GM20000 (cell line): Measurements from ENCODE around the gene HPD.
A peak's percentile ranks its signal among the peaks of the same experiment; 100 is the strongest.

Experiments used
- DNase-seq: peaks from one replicate; pipeline ENCODE4 v3.0.0; 2012; ENCODE audit warnings: low spot score
- TF ChIP-seq, protein P1 (sequence below): IDR thresholded peaks from 2 replicates; pipeline ENCODE4 v1.5.1; 2012; ENCODE audit warnings: mild to moderate bottlenecking, control low read depth; ENCODE audit errors: extremely low read depth, missing control alignments

Gene HPD

DNA sequence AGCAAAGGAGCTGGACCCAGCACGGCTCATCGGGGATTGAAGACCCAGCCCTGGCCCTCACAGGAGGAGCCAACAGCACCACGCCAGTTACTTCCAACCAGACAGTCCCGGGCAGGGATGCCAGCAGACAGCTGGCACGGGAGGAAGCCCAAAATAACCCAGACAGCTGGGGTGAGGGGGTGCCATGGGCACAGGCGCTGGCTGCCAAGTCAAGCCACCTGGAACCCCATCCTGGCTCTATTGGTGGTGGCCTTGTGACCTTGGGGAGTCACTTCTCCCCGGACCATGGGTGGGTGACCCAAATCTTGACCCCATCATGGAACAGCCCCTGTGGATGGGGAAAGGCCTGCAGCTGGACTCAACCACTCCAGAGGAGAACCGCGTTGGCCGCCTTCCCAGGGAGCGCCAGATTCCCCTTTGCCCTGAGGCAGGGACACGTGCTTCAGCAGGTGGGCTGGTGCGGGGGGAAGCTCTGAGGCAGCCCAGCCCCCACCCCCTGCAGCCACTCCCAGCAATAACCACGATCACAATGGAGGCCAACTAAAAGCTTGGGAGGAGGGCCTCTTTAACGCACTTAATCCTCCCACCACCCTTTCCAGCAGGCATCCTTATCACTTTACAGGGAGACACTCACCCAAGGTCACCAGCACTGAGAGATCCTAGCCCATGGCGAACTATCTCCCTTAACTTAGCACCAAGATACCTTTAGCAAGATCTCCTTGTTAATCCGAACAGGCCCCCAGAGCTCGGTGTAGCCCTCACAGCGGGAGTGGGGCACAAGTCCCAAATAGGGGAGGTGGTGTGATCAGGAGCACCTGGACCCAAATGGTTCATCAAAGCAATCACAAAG lies 60.5 kb downstream of the HPD start:
- no peak for DNase-seq
- TF ChIP-seq, protein P1, sequence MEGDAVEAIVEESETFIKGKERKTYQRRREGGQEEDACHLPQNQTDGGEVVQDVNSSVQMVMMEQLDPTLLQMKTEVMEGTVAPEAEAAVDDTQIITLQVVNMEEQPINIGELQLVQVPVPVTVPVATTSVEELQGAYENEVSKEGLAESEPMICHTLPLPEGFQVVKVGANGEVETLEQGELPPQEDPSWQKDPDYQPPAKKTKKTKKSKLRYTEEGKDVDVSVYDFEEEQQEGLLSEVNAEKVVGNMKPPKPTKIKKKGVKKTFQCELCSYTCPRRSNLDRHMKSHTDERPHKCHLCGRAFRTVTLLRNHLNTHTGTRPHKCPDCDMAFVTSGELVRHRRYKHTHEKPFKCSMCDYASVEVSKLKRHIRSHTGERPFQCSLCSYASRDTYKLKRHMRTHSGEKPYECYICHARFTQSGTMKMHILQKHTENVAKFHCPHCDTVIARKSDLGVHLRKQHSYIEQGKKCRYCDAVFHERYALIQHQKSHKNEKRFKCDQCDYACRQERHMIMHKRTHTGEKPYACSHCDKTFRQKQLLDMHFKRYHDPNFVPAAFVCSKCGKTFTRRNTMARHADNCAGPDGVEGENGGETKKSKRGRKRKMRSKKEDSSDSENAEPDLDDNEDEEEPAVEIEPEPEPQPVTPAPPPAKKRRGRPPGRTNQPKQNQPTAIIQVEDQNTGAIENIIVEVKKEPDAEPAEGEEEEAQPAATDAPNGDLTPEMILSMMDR: no peak

DNA sequence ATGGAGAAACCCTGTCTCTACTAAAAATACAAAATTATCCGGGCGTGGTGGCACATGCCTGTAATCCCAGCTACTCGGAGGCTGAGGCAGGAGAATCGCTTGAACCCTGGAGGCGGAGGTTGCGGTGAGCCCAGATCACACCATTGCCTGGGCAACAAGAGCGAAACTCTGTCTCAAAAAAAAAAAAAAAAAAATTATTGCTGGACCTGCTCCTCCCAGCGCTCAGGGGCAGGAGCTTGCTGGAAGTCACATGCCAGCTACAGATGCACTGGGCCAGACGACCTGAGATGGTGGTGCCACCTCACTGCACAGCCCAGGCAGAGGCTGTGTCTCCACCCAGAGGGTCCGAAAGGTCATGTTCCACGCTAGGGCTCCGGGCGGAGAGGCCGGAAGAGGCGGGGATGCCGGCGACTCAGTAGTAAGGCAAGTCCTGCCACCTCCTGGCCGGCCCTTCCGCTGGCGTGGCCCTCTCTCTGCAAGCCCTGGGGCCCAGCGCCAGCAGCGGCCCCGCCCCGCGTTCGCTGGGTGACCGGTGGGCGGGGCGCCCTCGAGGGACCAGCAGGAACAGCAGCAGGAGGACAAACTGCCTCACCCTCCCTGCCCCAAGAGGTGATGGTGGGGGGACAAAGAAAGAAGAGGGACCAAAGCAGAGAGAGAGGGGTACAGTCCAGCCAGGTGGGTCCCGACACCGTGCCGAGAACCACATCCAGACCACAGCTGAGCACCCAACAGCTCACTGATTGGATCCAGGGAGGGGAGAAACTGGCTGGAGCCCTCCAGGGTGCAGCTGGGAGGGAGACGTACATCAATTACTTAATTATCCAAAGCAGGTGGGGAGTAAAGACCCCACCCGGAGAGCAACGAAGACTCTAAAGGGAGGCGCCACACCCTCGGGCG lies 61.6 kb downstream of the HPD start:
- no peak for DNase-seq
- TF ChIP-seq, protein P1: no peak

DNA sequence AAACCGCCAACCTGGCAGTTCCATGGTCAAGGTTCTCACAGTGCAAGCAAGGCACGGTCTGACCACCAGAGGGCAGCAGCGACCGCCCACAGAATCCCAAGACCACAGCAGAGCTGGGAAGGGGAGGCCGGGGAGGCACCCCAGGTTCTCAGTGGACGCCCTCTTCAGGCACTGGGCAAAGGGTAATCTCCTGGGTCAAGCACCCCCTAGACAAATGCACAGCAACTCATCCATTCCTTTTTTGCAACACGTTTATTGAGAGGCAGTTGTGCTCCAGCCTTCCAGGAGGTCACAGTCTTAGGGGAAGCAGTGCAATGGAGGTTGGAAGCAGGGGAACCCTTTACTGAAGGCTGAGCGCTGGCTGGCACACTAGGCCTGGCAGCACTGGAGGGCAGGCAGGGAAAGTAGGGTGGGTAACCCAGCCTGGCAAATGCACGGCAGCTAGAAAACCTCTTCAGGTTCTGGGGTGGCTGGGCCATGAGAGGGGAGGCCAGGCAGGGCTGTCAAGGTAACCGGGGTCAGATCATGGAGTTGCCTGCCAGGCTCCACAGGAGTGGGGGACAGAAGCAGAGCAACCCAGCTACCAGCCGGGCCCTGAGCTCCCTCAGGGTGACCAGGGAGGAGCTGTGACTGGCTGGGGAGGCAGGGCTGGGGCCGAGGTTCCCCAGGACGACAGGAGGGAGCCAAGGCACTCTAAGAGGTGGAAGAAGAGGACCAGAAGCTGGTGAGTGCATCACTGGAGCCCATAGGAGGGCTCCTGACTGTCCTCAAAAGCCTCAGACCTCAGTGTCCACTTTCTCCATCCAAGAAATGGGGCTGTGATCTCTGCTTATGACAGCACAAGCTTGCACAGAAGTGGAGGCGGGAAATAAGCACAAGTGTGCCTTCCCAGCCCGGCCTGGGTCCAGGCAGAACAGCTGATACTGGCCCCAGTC lies 63.4 kb downstream of the HPD start:
- TF ChIP-seq, protein P1: peak; percentile 97
- peak; percentile 87 for DNase-seq

DNA sequence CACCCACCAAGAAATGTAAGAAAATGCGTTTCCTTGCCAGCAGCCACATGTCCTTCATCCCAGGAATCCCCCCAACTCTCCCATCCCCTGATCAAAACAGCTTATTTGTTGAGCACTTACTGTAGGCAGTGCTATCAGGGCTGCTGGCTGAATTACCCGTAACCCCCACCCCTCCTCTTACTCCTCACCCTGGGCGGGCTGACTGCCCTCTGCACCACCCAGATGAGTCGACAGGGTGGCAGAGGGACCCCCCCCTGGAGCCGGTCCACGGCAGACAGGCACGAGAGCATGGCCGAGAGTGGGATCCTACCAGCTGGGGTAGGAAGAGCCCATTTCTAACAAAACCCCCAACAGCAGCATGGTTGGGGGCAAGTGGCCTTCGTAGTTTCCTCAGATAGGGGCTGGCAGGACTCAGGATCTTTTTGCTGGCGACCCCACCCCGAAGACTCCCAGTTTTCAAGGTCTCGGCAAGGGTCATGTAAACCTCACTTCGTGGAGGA lies 64.1 kb downstream of the HPD start:
- no peak for DNase-seq
- TF ChIP-seq, protein P1: no peak

DNA sequence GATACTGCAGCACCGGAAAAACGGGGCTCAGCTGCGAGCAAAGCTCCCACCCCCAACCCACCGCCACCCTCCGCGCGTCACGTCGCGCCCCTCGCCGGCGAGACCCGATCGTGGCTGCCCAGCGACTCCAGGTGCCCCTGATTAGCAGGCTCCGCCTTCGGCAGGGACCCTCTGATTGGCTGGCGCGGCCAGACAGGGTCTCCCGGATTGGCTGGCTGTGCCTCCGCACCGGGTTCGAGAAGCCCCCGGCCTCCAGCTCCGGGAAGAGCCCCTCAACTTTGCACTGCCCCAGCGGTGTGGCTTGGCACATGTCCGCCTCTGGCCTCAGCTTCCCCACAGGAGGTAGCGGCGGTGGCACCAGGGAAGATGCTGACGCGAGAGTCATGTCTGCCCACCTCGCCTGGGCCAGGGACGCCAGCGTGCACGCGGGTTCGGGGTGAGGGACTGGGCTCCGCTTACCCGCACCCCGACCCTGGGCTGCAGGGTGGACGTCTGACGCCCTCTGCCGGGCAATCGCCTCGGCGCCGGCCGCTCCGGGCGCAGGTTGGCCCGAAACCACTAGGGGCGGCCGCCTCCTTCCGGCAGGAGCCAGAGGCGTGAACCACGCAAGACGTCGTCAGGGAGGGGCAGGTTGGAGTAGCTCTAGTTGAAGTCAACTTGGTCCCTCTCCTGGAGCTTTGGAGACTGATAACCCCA lies 64.7 kb downstream of the HPD start:
- TF ChIP-seq, protein P1: peak; percentile 100
- peak; percentile 92 for DNase-seq

DNA sequence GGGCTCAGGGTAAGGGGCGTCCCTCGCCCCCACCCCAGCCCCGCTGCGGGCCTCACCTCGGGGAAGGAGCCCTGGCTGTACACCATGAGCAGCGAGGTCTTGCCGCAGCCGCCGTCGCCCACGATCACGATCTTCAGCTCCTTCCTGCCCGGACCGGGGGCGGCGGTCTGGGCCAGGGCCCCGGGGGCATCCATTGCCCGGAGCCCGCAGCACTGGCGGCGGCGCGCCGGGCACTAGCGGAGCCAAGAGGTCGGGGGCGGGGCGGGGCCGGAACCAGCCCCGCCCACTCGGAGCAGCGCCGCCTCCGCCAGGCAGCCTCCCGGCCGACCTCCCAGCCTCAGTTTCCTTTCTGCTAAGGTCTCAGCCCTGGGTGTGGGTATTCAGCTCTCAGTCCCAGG lies 65.2 kb downstream of the HPD start, which contains the start of gene RHOF:
Gene RHOF, minus strand, starts transcription at position 249 of the 398 bp plus-strand sequence. Its CDS starts 55 bp downstream, at position 194.
- TF ChIP-seq, protein P1: no peak
- peak; percentile 82 for DNase-seq
